ENCODE data around the gene EHBP1L1. TPM values are rescaled to one million over a fixed set of nuclear protein-coding genes. Genes with fewer than 3 reads are reported as not detected.

The EHBP1L1 gene
- polyA plus RNA-seq, 3 donors, result 29.6 to 507 (median 42.6) TPM

GRCh38 chr11:65557280-65558001, 18.4 kb upstream of the EHBP1L1 start:
- Histone ChIP-seq H3K4me3 (replicated peaks in 1 of 3; ENCODE audit: low read depth in 2 of 3, low read length in 3 of 3) (peak overlapping the region in 2 of 3 experiments; percentile 6 to 71), H3K79me2 (ENCODE audit: insufficient read depth, low read length) (no peaks in the 10 kb centered on the region), H2AFZ (ENCODE audit: insufficient read depth, low read depth, low read length, poor library complexity, severe bottlenecking) (peak overlapping the region; percentile 82), H3K4me2 (replicated peaks; ENCODE audit: extremely low read depth, low read length, poor library complexity, severe bottlenecking) (peak overlapping the region; percentile 81), H3K9me3 (replicated peaks in 1 of 2; ENCODE audit: control insufficient read depth in 1 of 2, insufficient read depth in 1 of 2, low read length in 2 of 2) (no peaks in the 10 kb centered on the region), H3K27me3 (ENCODE audit: control insufficient read depth in 2 of 2, insufficient read depth in 2 of 2, low read length in 2 of 2) (peaks cover 0 to 33% of the 10 kb centered on the region in 2 donors), H3K9ac (ENCODE audit: insufficient read depth, low read length, poor library complexity, severe bottlenecking) (peak overlapping the region; percentile 57), H3K36me3 (replicated peaks in 1 of 2; ENCODE audit: control insufficient read depth in 1 of 2, insufficient read depth in 2 of 2, low read length in 2 of 2) (no peaks in the 10 kb centered on the region), H3K27ac (ENCODE audit: low read depth in 1 of 2, low read length in 2 of 2) (no peak overlapping the region), H3K4me1 (ENCODE audit: control insufficient read depth in 1 of 2, insufficient read depth in 2 of 2, low read length in 2 of 2) (peaks cover 25 to 55% of the 10 kb centered on the region in 2 donors), H4K20me1 (ENCODE audit: insufficient read depth, low read length) (no peaks in the 10 kb centered on the region)
- Mint-ChIP-seq H3K27ac (peak overlapping the region in 1 of 7 donors; percentile 10), H3K36me3 (peaks cover 0 to 9% of the 10 kb centered on the region in 2 donors), H3K4me1 (peaks cover 49% of the 10 kb centered on the region), H3K9me3 (peaks cover 0 to 2% (median 0%) of the 10 kb centered on the region in 7 donors), H3K27me3 (ENCODE audit: low read depth in 3 of 3) (peaks cover 21 to 45% (median 41%) of the 10 kb centered on the region in 3 donors), H3K4me3 (peak overlapping the region; percentile 73 to 84)
- 5% methylated on average over 37 of the region's 47 CpGs for WGBS (ENCODE audit: insufficient coverage)
- TF ChIP-seq, protein P1, sequence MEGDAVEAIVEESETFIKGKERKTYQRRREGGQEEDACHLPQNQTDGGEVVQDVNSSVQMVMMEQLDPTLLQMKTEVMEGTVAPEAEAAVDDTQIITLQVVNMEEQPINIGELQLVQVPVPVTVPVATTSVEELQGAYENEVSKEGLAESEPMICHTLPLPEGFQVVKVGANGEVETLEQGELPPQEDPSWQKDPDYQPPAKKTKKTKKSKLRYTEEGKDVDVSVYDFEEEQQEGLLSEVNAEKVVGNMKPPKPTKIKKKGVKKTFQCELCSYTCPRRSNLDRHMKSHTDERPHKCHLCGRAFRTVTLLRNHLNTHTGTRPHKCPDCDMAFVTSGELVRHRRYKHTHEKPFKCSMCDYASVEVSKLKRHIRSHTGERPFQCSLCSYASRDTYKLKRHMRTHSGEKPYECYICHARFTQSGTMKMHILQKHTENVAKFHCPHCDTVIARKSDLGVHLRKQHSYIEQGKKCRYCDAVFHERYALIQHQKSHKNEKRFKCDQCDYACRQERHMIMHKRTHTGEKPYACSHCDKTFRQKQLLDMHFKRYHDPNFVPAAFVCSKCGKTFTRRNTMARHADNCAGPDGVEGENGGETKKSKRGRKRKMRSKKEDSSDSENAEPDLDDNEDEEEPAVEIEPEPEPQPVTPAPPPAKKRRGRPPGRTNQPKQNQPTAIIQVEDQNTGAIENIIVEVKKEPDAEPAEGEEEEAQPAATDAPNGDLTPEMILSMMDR (IDR thresholded peaks at IDR 0.05), result no peak
- no peak for DNase-seq
- intact Hi-C loops (cut with micrococcal nuclease), result no loop called here

- H3K4me1 ChIP-seq (ENCODE audit: control insufficient read depth in 1 of 2, insufficient read depth in 2 of 2, low read length in 2 of 2), result peaks cover 20 to 49% of the 10 kb centered on the region in 2 donors
- 0% methylated on average over 25 of the region's 79 CpGs for WGBS (ENCODE audit: insufficient coverage)
- H3K27me3 Mint-ChIP-seq (ENCODE audit: low read depth in 3 of 3), result peaks cover 21 to 45% (median 41%) of the 10 kb centered on the region in 3 donors
- peak within 1 kb of the TSS; percentile 82 for H2AFZ ChIP-seq (ENCODE audit: insufficient read depth, low read depth, low read length, poor library complexity, severe bottlenecking)
- H3K27me3 ChIP-seq (ENCODE audit: control insufficient read depth in 2 of 2, insufficient read depth in 2 of 2, low read length in 2 of 2), result peaks cover 0 to 33% of the 10 kb centered on the region in 2 donors
- TF ChIP-seq, protein P1 (IDR thresholded peaks at IDR 0.05), result no peak
- H3K27ac Mint-ChIP-seq, result peak within 1 kb of the TSS in 1 of 7 donors; percentile 10
- H4K20me1 ChIP-seq (ENCODE audit: insufficient read depth, low read length), result no peaks in the 10 kb centered on the region
- peak within 1 kb of the TSS; percentile 57 for H3K9ac ChIP-seq (ENCODE audit: insufficient read depth, low read length, poor library complexity, severe bottlenecking)
- H3K4me3 Mint-ChIP-seq, result peak within 1 kb of the TSS; percentile 73 to 84
- peaks cover 43% of the 10 kb centered on the region for H3K4me1 Mint-ChIP-seq
- peak within 1 kb of the TSS; percentile 81 for H3K4me2 ChIP-seq (replicated peaks; ENCODE audit: extremely low read depth, low read length, poor library complexity, severe bottlenecking)
- H3K36me3 ChIP-seq (replicated peaks in 1 of 2; ENCODE audit: control insufficient read depth in 1 of 2, insufficient read depth in 2 of 2, low read length in 2 of 2), result no peaks in the 10 kb centered on the region
- peak in 2 of 3 donors; percentile 45 for DNase-seq
- H3K9me3 Mint-ChIP-seq, result peaks cover 0 to 2% (median 0%) of the 10 kb centered on the region in 7 donors
- H3K79me2 ChIP-seq (ENCODE audit: insufficient read depth, low read length), result no peaks in the 10 kb centered on the region
- intact Hi-C loops (cut with micrococcal nuclease), result no loop called here
- H3K36me3 Mint-ChIP-seq, result peaks cover 0 to 9% of the 10 kb centered on the region in 2 donors
- no peaks in the 10 kb centered on the region for H3K9me3 ChIP-seq (replicated peaks in 1 of 2; ENCODE audit: control insufficient read depth in 1 of 2, insufficient read depth in 1 of 2, low read length in 2 of 2)
- peak within 1 kb of the TSS; percentile 22 to 71 (median 26) for H3K4me3 ChIP-seq (replicated peaks in 1 of 3; ENCODE audit: low read depth in 2 of 3, low read length in 3 of 3)
- H3K27ac ChIP-seq (ENCODE audit: low read depth in 1 of 2, low read length in 2 of 2), result no peak within 1 kb of the TSS
Observed at GRCh38 chr11:65558002-65558929, 17.6 kb upstream of the EHBP1L1 start, which contains the start of gene LTBP3. Gene LTBP3, minus strand, starts transcription at chr11:65558359. Its CDS starts 400 bp downstream, at chr11:65557959.
